HEK293 (cell line): ENCODE measurements around the gene HPD.

Source experiments
- BCL11B ChIP-seq: fragments of 450-650 bp; formaldehyde crosslinking; IDR thresholded peaks from 2 replicates; pipeline ENCODE4 v1.5.1; 2016; ENCODE audit warnings: low read depth, missing biosample characterization, missing genetic modification characterization
- KLF10 ChIP-seq: fragments of 450-650 bp; IDR thresholded peaks from 2 replicates; pipeline ENCODE4 v1.5.1; 2018; ENCODE audit warnings: missing biosample characterization, mild to moderate bottlenecking, missing genetic modification characterization
- KLF8 ChIP-seq: fragments of 450-650 bp; formaldehyde crosslinking; IDR thresholded peaks from 2 replicates; pipeline ENCODE4 v1.5.1; 2016; ENCODE audit warnings: missing biosample characterization, missing genetic modification characterization
- PRDM1 ChIP-seq: fragments of 450-650 bp; formaldehyde crosslinking; IDR thresholded peaks from 2 replicates; pipeline ENCODE4; 2016; ENCODE audit warnings: missing biosample characterization, missing genetic modification characterization
- PRDM10 ChIP-seq: fragments of 450-650 bp; formaldehyde crosslinking; IDR thresholded peaks from 2 replicates; pipeline ENCODE4 v1.5.1; 2016; ENCODE audit warnings: missing biosample characterization, missing genetic modification characterization
- RBAK ChIP-seq: fragments of 450-650 bp; formaldehyde crosslinking; IDR thresholded peaks from 2 replicates; pipeline ENCODE4 v1.5.1; 2016; ENCODE audit warnings: missing biosample characterization, missing genetic modification characterization
- ZBTB7A ChIP-seq: fragments of 450-650 bp; formaldehyde crosslinking; IDR thresholded peaks from 2 replicates; pipeline ENCODE4 v1.5.1; 2016; ENCODE audit warnings: low read depth, missing biosample characterization, missing genetic modification characterization
- ZEB2 ChIP-seq: fragments of 450-650 bp; formaldehyde crosslinking; IDR thresholded peaks from 2 replicates; pipeline ENCODE4 v1.5.1; 2016; ENCODE audit warnings: missing biosample characterization, missing genetic modification characterization
- ZNF10 ChIP-seq: fragments of 450-650 bp; formaldehyde crosslinking; IDR thresholded peaks from 2 replicates; pipeline ENCODE4 v1.5.1; 2017; ENCODE audit warnings: missing biosample characterization, missing genetic modification characterization
- ZNF423 ChIP-seq: fragments of 450-650 bp; formaldehyde crosslinking; IDR thresholded peaks from 2 replicates; pipeline ENCODE4 v1.5.1; 2016; ENCODE audit warnings: missing biosample characterization, missing genetic modification characterization
- ZNF473 ChIP-seq: fragments of 450-650 bp; formaldehyde crosslinking; IDR thresholded peaks from 2 replicates; pipeline ENCODE4 v1.5.1; 2017; ENCODE audit warnings: missing biosample characterization, missing genetic modification characterization
- ZNF670 ChIP-seq: fragments of 450-650 bp; formaldehyde crosslinking; IDR thresholded peaks from 2 replicates; pipeline ENCODE4 v1.5.1; 2016; ENCODE audit warnings: missing biosample characterization, missing genetic modification characterization, low read depth
- TF ChIP-seq, protein P1 (sequence below): fragments of 450-650 bp; formaldehyde crosslinking; conservative IDR thresholded peaks from 2 replicates; pipeline ENCODE4 v1.5.1; 2016; ENCODE audit warnings: low read depth, missing biosample characterization, missing genetic modification characterization
- TF ChIP-seq, protein P2 (sequence below): fragments of 450-650 bp; formaldehyde crosslinking; IDR thresholded peaks from 2 replicates; pipeline ENCODE4 v1.5.1; 2016; ENCODE audit warnings: missing biosample characterization, missing genetic modification characterization
- TF ChIP-seq, protein P3 (sequence below): fragments of 450-650 bp; formaldehyde crosslinking; IDR thresholded peaks from 2 replicates; pipeline ENCODE4 v1.5.1; 2017; ENCODE audit warnings: missing biosample characterization, missing genetic modification characterization
- TF ChIP-seq, protein P4 (sequence below): fragments of 450-650 bp; formaldehyde crosslinking; optimal IDR thresholded peaks from 2 replicates; pipeline ENCODE3; 2016; ENCODE audit warnings: missing biosample characterization, mild to moderate bottlenecking, missing genetic modification characterization
- TF ChIP-seq, protein P5 (sequence below): fragments of 450-650 bp; formaldehyde crosslinking; IDR thresholded peaks from 2 replicates; pipeline ENCODE4 v1.5.1; 2016; ENCODE audit warnings: missing biosample characterization, missing genetic modification characterization, borderline replicate concordance
- TF ChIP-seq, protein P6 (sequence below): fragments of 450-650 bp; formaldehyde crosslinking; IDR thresholded peaks from 2 replicates; pipeline ENCODE4 v1.5.1; 2017; ENCODE audit warnings: missing biosample characterization, missing genetic modification characterization
- TF ChIP-seq, protein P7 (sequence below): fragments of 450-650 bp; formaldehyde crosslinking; IDR thresholded peaks from 2 replicates; pipeline ENCODE4 v1.5.1; 2016; ENCODE audit warnings: missing biosample characterization, missing genetic modification characterization

Gene HPD

GRCh38 chr12:121804417-121805111 is 54.1 kb downstream of the HPD start (continued):
- TF ChIP-seq, protein P1, sequence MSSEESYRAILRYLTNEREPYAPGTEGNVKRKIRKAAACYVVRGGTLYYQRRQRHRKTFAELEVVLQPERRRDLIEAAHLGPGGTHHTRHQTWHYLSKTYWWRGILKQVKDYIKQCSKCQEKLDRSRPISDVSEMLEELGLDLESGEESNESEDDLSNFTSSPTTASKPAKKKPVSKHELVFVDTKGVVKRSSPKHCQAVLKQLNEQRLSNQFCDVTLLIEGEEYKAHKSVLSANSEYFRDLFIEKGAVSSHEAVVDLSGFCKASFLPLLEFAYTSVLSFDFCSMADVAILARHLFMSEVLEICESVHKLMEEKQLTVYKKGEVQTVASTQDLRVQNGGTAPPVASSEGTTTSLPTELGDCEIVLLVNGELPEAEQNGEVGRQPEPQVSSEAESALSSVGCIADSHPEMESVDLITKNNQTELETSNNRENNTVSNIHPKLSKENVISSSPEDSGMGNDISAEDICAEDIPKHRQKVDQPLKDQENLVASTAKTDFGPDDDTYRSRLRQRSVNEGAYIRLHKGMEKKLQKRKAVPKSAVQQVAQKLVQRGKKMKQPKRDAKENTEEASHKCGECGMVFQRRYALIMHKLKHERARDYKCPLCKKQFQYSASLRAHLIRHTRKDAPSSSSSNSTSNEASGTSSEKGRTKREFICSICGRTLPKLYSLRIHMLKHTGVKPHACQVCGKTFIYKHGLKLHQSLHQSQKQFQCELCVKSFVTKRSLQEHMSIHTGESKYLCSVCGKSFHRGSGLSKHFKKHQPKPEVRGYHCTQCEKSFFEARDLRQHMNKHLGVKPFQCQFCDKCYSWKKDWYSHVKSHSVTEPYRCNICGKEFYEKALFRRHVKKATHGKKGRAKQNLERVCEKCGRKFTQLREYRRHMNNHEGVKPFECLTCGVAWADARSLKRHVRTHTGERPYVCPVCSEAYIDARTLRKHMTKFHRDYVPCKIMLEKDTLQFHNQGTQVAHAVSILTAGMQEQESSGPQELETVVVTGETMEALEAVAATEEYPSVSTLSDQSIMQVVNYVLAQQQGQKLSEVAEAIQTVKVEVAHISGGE (tag by site-specific recombination), result 0 out of 2 replicates have a peak, but pooled peaks have one; percentile 14
- TF ChIP-seq, protein P2, sequence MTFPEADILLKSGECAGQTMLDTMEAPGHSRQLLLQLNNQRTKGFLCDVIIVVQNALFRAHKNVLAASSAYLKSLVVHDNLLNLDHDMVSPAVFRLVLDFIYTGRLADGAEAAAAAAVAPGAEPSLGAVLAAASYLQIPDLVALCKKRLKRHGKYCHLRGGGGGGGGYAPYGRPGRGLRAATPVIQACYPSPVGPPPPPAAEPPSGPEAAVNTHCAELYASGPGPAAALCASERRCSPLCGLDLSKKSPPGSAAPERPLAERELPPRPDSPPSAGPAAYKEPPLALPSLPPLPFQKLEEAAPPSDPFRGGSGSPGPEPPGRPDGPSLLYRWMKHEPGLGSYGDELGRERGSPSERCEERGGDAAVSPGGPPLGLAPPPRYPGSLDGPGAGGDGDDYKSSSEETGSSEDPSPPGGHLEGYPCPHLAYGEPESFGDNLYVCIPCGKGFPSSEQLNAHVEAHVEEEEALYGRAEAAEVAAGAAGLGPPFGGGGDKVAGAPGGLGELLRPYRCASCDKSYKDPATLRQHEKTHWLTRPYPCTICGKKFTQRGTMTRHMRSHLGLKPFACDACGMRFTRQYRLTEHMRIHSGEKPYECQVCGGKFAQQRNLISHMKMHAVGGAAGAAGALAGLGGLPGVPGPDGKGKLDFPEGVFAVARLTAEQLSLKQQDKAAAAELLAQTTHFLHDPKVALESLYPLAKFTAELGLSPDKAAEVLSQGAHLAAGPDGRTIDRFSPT (tag by site-specific recombination), result peak; percentile 47; the same call in 1 of the 2 replicates
- TF ChIP-seq, protein P3, sequence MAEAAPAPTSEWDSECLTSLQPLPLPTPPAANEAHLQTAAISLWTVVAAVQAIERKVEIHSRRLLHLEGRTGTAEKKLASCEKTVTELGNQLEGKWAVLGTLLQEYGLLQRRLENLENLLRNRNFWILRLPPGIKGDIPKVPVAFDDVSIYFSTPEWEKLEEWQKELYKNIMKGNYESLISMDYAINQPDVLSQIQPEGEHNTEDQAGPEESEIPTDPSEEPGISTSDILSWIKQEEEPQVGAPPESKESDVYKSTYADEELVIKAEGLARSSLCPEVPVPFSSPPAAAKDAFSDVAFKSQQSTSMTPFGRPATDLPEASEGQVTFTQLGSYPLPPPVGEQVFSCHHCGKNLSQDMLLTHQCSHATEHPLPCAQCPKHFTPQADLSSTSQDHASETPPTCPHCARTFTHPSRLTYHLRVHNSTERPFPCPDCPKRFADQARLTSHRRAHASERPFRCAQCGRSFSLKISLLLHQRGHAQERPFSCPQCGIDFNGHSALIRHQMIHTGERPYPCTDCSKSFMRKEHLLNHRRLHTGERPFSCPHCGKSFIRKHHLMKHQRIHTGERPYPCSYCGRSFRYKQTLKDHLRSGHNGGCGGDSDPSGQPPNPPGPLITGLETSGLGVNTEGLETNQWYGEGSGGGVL, result no peak
- TF ChIP-seq, protein P4, sequence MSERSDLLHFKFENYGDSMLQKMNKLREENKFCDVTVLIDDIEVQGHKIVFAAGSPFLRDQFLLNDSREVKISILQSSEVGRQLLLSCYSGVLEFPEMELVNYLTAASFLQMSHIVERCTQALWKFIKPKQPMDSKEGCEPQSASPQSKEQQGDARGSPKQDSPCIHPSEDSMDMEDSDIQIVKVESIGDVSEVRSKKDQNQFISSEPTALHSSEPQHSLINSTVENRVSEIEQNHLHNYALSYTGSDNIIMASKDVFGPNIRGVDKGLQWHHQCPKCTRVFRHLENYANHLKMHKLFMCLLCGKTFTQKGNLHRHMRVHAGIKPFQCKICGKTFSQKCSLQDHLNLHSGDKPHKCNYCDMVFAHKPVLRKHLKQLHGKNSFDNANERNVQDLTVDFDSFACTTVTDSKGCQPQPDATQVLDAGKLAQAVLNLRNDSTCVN (tag by site-specific recombination), result peak; percentile 79
- no peak for TF ChIP-seq ZNF670 (tag by site-specific recombination)
- peak; percentile 51; the same call in 1 of the 2 replicates for TF ChIP-seq ZBTB7A (tag by site-specific recombination)
- TF ChIP-seq ZNF10 (tag by site-specific recombination), result 0 out of 2 replicates have a peak, but pooled peaks have one; percentile 12
- TF ChIP-seq ZNF473 (tag by site-specific recombination), result no peak
- TF ChIP-seq RBAK, result no peak
- peak; percentile 74 for TF ChIP-seq PRDM10 (tag by site-specific recombination)
- TF ChIP-seq ZEB2 (tag by site-specific recombination), result 0 out of 2 replicates have a peak, but pooled peaks have one; percentile 39
- peak; percentile 55; the same call in 1 of the 2 replicates for TF ChIP-seq BCL11B (tag by site-specific recombination)
- TF ChIP-seq PRDM1, result no peak
- TF ChIP-seq, protein P5, sequence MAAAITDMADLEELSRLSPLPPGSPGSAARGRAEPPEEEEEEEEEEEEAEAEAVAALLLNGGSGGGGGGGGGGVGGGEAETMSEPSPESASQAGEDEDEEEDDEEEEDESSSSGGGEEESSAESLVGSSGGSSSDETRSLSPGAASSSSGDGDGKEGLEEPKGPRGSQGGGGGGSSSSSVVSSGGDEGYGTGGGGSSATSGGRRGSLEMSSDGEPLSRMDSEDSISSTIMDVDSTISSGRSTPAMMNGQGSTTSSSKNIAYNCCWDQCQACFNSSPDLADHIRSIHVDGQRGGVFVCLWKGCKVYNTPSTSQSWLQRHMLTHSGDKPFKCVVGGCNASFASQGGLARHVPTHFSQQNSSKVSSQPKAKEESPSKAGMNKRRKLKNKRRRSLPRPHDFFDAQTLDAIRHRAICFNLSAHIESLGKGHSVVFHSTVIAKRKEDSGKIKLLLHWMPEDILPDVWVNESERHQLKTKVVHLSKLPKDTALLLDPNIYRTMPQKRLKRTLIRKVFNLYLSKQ (tag by site-specific recombination), result no peak
- TF ChIP-seq KLF10 (tag by site-specific recombination), result no peak
- TF ChIP-seq, protein P6, sequence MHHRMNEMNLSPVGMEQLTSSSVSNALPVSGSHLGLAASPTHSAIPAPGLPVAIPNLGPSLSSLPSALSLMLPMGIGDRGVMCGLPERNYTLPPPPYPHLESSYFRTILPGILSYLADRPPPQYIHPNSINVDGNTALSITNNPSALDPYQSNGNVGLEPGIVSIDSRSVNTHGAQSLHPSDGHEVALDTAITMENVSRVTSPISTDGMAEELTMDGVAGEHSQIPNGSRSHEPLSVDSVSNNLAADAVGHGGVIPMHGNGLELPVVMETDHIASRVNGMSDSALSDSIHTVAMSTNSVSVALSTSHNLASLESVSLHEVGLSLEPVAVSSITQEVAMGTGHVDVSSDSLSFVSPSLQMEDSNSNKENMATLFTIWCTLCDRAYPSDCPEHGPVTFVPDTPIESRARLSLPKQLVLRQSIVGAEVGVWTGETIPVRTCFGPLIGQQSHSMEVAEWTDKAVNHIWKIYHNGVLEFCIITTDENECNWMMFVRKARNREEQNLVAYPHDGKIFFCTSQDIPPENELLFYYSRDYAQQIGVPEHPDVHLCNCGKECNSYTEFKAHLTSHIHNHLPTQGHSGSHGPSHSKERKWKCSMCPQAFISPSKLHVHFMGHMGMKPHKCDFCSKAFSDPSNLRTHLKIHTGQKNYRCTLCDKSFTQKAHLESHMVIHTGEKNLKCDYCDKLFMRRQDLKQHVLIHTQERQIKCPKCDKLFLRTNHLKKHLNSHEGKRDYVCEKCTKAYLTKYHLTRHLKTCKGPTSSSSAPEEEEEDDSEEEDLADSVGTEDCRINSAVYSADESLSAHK (tag by site-specific recombination), result peak; percentile 16; the same call in 1 of the 2 replicates
- TF ChIP-seq, protein P7, sequence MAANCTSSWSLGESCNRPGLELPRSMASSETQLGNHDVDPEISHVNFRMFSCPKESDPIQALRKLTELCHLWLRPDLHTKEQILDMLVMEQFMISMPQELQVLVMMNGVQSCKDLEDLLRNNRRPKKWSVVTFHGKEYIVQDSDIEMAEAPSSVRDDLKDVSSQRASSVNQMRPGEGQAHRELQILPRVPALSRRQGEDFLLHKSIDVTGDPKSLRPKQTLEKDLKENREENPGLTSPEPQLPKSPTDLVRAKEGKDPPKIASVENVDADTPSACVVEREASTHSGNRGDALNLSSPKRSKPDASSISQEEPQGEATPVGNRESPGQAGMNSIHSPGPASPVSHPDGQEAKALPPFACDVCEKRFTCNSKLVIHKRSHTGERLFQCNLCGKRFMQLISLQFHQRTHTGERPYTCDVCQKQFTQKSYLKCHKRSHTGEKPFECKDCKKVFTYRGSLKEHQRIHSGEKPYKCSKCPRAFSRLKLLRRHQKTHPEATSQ (tag by site-specific recombination), result no peak
- TF ChIP-seq ZNF423, result 0 out of 2 replicates have a peak, but pooled peaks have one; percentile 16
- TF ChIP-seq KLF8 (tag by site-specific recombination), result peak; percentile 34; the same call in 1 of the 2 replicates
